GM21528 (cell line): ENCODE measurements around the gene ASB18.

Experiments used
- ATAC-seq: cut with Tn5 transposase; IDR thresholded peaks from one replicate; pipeline ENCODE4 v1.9.1; 2021; ENCODE audit warnings: mild to moderate bottlenecking, moderate library complexity; ENCODE audit not compliant: unreplicated experiment, low FRiP score

Gene ASB18

DNA sequence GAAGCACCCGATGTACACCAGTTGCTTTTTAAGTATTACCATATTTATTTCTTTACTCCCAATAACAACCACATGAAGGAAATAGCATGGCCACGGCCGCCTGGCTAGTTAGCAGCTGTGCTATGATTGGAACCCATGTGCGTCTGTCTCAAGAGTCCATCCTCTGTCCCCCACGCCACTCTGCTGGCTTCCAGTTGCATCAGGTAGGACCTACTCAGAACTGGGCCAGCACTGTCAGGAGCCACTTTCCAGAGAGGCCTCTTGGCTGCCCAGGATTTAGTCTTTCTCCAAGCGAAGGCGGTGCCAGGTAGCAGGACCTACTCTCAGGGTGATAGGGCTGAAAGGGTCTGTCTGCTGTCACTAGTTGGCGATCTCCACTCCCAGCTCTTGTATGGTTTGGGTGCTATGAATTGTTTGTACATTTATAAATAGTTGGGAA is 22.1 kb downstream of the ASB18 start:
- no peak for ATAC-seq

DNA sequence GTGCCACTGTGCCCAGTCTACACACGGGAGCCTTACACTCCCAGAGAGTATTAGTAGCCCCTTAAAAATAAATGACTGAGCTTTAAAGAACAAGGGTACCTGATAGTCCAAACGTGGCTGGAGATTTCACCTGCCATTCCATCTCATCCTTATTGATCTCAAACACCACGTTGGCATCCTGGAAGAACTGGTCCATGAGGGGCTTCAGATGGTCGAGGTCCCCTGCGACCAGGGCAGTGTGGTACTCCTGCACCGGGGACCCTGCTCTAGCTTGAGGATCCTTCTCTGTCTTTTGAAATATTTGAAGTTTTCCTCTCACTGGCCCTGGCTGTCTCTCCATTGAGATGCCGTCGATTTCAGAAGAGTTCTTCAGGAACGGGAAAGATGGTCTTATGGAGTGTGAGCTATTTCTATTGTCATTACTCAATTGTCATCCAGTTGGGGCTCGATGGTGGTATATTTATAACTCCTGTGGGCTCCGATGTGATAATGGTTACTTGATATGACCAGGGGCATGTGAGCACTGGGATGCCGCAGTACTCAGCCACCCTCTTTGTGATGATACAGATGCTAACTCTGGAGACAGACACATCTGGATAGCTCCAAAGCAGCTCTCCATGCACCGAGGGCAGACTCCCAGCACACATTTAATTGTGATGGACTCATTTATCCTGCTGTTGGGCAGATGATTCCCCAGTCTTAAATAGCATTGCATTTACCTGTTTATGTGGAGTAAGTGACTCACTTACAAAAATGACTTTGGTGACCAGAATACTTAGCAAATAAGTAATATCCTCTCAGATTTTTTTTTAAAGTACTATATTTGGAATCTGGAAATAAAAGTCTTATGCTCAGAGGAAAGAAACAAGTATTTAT is 22.8 kb downstream of the ASB18 start:
- ATAC-seq = no peak

DNA sequence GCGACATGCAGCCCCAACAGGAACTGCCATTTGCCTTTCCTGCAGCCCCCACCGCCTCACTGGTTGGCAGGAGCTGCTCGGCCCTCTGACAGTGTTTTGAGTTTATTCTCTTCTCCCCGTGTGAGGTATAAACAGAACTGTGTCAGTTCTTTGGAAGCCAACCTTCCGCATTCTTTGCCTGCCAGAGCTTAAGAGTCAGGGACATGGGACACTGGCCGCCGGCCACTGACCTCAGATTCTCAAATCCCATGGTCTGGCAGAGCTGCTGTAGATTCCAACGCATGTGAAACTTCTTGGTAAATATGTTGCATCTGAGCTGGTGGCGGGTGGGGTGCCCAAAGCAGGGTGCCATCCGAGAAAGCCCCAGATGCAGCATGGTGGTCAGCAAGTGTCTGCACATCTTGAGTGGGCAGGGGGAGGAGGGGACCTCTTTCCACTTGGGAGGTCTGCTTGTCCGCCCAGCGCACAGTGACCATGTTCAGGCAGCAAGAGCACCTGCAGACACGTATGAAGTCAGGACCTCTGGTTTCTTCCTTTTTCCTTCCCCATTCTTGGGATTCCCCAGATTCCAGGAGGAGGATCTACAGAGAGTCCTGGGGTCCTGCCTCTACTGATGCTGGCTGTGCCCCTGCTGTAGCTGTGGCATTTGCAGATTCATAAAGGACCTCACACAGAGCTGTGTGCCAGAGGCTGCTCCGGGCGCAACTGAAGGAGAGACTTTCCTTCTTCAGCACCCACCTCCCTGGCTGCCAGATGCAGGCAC is 23.8 kb downstream of the ASB18 start:
- no peak for ATAC-seq

DNA sequence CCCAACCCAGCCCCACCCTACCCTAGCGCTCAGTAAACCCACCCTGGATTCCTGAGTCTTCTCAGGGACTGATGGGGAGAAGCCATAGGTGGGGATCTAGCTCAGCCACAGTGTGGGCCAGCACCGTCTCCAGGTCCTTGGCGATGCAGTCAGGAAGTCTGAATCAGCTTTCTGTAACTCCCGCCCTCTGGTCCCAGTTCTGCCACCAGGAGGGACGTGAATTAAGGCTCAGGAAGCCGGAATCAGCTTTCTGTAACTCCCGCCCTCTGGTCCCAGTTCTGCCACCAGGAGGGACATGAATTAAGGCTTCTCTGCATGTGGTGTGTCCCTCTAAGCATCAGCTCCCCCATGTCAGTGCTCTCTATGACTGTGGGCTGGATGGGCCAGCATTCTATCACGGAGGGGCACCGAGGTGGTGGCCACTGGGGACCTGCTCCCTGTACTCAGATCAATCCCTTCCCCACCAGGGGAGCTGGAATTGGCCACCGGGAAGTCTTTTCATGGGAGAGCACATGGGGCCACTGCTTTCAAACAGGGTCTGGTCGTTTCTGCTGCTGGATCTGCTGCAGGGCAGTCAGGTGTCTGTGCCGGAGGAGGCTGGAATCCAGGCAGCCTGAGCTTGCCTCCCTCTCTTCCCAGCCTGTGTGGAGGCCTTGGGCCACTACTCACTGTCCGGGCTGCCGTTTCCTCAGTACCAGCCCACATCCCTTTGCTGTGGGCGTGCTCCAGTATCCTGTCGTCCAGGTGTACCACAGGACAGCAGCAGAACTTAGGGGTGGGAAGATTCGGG is 24.7 kb downstream of the ASB18 start:
- ATAC-seq = no peak

DNA sequence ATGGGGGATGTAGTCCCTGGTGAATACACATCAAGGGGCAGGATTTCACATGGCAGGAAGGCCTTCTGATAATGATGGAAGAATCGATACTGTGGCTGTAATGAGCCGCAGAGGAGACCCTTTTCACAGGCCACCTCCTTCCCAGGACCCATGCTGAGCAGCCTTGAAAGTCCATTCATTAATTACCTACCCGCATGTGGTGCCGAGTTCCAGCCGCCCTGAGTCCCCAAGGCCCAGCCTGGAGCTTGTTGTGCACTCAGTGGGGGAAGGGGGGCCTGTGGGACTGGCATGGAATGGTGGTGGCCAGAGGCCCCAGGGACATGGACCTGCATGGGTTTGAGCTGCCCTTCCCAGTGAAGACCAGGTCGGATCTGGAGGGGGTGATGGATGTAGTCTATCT is 25.5 kb downstream of the ASB18 start:
- ATAC-seq = no peak

DNA sequence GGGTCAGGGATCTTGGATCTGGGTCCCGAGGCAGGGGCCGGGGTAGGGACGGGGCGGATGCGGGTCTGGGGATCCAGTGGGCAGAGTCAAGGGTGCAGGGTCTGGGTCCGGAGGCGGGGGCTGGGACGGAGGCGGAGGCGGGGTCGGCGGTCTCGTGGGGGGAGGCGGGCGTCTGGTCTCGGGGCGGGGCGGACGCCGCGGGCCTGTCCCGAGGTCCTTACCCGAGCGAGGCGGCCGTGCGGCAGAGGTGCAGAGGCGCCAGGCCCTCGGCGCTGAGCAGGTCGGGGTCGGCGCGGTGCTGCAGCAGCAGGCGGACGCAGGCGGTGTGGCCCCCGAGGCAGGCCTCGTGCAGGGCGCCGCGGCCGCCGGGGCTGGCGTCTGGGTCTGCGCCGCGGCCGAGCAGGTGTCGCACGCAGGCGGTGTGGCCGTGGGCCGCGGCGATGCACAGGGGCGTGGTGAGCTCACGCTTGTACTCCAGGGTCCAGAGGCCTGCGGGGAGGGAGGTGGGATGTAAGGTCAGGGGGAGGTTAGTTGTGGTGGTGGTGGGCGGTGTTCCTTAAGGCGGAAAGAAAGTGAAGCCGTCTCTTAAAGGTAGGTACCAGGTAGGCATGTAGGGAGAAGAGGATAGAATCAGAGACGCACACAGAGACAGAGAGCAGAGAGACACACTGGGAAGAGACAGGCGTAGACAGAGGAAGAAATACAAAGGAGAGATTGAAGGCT is 26.6 kb downstream of the ASB18 start:
- no peak for ATAC-seq

DNA sequence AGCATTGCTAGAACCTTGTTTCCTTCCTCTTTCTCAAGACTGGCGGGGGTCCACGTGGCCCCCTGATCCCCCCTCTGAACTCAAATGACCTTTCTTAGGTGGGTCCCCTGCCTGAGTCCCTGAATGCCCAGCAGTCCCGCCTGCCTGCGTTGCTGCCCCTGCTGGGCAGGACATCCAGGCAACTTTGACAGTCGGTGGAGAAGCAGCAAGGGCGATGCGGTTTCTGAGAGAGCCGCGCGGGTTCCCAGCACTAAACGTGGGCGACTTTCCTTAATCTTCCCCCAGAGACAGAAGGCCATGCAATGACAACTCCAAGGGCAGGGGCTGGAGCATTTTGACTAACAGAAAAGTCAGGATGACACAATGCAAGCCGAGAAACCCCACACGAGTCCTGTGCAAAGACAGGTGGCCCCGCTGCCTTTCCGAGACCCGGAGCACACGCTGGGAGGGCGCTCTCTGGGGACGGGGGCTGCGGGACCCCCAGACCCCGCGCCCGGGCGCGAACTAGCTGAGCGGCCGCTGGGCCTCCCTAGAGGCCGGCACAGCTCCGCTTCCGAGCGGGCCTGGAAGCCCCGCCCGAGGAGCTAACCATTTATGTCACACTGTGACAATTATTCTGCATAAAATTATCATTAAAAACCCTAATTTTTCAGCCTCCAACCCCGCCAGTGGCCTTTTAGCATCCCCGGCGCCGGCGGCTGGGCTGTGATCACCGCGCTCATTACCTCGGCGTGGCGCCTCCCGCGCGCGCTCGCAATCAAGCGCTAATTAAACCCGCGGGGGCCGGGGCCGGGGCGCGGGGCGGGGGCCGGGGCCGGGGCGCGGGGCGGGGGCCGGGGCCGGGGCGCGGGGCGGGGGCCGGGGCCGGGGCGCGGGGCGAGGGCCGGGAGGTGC is 27.4 kb downstream of the ASB18 start:
- ATAC-seq = no peak

DNA sequence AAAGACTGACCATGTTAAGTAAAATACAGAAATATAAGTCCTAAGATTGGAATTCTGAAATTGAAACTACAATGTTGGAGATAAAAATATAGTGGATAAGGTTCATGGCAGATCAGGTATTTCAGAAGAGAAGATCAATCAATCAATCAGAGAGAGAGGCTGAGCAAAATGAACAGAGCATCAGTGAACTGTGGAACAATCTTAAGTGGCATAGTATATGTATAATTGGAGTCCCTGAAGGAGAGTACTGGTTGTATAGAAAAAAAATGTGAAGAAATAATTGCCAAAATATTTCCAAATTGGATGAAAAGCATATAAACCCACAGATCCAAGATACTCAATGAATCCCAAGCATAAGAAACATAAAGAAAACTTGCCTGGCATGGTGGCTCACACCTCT is 35.0 kb downstream of the ASB18 start:
- ATAC-seq = no peak

DNA sequence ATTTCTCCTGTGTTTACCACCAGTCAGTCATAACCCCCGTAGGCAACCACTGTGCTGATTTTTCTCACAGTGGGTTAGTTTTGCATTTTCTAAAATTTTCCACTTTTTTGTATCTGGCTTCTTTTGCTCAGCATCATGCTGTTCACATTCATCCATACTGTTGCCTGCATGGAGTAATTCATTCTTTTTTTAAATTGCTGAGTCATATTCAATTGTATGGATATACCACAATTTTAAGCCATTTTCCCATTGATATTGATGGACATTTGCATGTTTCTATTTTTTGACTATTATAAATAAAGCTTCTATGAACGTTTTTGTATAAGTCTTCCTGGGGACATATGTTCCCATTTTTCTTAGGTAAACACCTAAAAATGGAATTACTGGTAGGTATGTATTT is 40.5 kb downstream of the ASB18 start:
- ATAC-seq = no peak

DNA sequence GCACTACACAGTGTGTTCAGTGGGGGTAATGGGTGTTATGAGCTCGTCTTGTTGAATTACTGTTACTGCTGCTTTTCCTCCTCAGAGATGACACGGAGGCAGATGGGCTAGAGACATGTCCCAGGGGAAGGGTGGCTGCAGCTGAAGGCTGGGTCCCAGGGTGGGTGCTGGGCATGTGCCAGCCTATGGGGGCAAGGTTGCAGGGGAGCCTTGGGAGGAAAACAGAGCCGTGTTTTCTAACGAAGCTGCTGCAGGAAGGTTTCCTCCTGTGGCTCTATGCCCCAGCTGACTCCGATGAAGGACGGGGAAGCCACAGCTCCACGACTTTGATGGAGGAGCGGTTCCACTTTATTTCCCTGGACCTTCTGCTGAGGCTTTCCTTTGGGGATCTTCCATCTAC is 42.4 kb downstream of the ASB18 start:
- no peak for ATAC-seq

DNA sequence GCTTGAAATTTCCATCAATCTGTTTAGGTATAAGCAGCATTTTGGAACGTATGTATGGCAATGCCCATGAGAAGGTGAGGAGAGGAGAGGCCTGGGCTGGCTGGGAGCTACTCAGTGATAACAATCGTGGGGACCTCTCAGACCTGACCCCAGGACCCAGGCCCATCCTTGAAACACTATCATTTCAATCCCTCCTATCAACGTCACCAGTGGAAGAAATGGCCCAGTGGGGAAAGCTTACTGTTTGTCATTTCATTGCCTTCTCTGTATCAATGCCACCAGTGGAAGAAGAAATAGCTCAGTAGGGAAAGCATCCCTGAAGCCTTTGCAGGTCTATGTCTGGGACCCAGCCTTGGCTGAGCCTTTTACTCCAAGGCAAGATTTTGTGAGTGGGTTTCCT is 44.8 kb downstream of the ASB18 start:
- no peak for ATAC-seq

DNA sequence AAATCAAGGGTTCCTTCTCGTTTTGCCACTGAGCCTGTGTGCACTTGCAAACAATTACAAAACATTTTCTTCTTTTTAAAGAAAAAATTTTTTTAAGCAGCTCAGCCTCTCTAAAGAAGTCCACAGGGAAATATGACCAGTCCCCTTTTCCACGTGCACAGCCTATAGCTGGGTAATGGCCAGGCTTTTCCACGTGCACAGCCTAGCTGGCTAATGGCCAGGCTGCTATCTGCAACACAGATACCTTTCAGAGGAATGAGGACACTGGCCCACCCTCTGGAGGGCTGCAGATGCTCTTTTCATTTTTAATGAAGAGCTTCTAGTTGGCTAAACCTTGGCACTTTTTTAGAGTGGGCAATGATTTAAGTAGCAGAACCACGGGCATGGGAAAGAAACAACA is 46.3 kb downstream of the ASB18 start:
- no peak for ATAC-seq

DNA sequence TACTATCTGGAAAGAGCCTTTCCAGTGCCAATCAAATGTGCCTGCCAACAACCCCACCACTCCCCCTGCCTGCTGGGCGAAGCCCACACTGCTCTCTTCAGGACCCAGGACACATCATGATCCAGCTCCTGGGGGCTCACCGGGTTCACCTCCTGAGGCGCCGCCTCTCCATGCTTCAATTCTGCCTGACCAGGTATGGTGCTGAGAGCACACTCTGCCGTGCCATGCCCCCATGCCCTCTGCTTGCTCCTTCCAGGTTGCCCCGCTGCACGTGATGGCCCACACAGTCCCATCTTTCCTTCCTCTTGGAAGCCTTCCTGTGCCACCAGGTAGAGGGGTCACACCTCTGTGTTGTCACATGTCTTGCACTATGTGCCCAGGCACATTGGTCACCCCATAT is 47.5 kb downstream of the ASB18 start:
- ATAC-seq = no peak

DNA sequence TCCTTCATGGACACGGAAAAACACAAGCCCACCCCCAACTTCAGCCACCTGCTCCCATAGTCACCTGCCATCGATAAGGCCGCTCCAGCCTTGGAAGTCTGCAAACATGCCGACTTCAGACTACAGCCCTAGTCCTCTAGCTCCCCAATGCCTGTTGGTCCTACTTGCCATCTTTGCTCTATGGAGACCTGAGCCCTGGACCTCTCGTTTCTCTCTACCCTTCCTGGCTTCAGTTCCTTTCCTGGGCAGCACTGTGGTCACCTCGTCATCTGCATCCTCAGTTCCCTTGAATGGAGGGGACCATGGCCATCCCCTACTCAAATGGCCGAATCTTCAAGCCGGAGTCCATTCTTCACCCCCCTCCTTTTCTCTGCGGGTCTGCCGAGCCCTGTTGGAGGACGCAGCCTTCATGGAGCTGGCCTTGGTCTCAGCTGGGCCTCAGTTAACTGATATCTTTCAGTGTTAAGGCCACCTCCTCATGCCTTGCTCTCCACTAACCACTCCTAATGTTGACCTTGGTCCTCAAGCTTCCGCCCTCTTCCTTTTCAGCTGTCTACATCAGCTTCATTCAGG is 48.4 kb downstream of the ASB18 start:
- no peak for ATAC-seq

DNA sequence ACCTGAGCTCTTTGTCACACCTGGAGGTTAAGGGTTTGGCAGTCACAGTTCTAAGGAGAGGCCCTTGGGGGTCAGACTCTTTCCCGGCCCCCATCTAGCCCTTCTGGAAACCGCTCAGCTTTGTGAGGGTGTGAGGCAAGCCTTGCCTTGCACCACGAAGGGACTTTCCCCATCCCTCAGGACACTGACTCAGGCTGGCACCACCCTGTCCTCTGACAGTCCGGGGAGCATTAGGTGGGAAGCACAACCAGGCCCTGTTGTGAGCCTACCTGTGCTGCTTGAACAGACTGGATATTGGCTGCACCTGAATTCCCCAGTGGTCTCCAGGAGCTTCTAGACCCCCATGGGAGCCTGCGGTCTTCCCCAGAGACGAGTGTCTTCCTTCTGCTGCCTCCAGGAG is 49.0 kb downstream of the ASB18 start:
- ATAC-seq = no peak

DNA sequence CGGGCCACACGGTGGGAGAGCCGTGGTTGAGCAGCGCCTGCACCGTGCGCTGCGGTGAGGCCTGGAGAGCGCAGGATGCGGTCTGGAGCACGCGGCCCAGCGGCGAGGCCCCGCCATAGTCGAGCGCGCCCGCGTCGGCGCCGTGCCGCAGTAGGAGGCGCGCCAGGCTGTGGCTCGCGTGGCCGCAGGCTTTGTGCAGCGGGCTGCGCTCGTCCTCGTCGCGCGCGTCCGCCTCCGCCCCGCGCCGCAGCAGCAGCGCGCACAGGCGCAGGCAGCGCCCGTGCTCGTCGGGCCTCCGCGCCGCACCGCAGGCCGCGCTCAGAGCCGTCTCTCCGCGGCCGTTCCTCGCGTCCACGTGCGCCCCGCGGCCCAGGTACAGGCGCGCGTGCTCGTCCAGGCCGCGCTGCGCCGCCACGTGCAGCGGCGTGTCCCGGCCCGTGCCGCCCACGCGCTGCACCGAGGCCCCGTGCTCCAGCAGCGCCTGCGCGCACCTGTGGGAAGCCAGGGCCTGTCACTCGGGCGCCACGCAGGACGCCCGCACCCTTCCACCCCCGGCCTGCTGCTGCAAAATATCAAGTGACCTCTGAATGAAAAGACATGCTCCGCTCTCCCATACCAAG is 49.7 kb downstream of the ASB18 start:
- ATAC-seq = no peak

DNA sequence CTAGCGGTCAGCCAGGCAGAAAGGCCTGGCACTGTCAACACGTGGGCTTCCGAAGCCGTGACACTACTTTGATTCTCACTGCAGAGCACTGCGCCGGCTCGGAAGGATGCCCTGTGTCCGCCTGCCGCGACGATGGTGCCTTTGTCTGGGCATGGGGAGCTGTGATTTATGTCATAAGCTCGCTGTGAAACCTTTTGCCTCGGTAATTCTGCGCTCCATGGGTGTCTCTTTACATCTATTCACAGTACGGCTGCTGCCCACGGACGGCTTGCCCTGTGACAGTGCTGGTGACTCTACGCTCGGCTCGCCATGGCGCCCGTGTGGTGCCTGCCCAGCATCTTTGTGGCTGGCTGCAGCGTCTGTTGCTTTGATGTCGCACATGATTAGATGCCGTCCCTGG is 52.9 kb downstream of the ASB18 start:
- ATAC-seq = no peak

DNA sequence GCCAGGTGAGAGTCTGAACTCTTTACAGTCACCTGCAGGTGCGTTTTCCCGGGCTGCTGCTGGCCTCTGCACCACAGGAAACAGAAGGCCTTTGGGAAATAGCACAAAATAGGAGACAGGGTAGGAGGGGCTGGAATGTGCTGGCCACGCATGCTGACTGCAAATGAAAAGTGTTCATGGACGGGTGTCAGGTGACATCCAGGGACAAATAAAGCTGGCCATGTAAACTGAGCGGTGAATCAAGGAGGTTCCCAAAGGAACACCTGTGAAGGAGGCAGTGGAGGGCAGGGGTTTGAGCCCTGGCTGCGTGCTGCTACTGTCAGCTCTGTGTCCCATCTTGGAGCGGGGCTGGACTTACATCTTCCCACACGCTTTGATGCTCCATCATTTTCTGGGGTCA is 53.7 kb downstream of the ASB18 start:
- ATAC-seq = no peak

DNA sequence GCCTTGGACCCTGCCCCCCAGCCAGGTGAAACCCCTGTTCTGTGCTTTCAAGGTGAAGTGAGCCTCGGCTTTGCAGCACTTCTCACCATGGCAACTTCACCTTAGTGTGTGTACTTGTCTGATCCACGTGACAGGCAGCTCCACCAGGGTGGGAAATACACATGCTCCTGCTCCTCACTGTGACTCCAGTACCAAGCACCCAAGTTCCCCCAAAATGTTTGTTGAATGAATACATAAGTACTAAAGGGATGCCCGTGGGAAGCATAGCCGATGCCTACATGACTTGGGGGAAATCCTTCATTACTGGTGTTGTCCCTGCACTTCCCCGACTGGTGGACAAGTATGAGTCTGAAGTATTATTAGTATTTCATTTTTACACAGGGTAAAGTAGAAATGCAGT is 54.2 kb downstream of the ASB18 start:
- ATAC-seq = no peak
